K562 (cell line): ENCODE measurements around the gene PLA1A. TPM values are rescaled to one million over a fixed set of nuclear protein-coding genes. Genes with fewer than 3 reads are reported as not detected.

Experiments
- ATAC-seq: fragments of 200-7000 bp; cut with Tn5 transposase; 3 replicates; pipeline ENCODE4 v1.9.1; 2020; ENCODE audit warnings: moderate library complexity
- BruUV-seq: library from RNA; stranded (reverse); fragments of 400-500 nt; replicated peaks from 2 replicates; lab custom pipeline; 2021; lab: Mats Ljungman, UMichigan
- CTCF ChIA-PET: fragments of 300-600 bp; formaldehyde crosslinking; extraction: SDS; loops from one replicate; lab custom pipeline; 2021; ENCODE audit warnings: low intra/inter-chr PET ratio; lab: Yijun Ruan, JAX
- POLR2A ChIA-PET: fragments of 300-600, 350-650 bp; sonication (Branson Sonifier 250); formaldehyde crosslinking; extraction: SDS; loops from one replicate; lab custom pipeline; 2021; ENCODE audit warnings: antibody characterized with exemption, inconsistent platforms; lab: Yijun Ruan, JAX
- DNase-seq, 4 experiments: peaks; one replicate each; pipeline versions ENCODE4 v3.0.0 to v3.0.0-alpha.2; 2011 to 2018; ENCODE audit warnings: low spot score in 3 of 4, mixed read lengths in 3 of 4; ENCODE audit errors: extremely low read depth in 1 of 4
- FAIRE-seq: peaks from 2 replicates; lab custom pipeline; 2011; peaks lifted over from hg19 to GRCh38; lab: Jason Lieb, UNC
- H2AFZ ChIP-seq: 2 replicates; pipeline ENCODE4 v1.6.0; 2011; ENCODE audit warnings: low read depth, low read length, control low read depth, inconsistent platforms
- H3K27ac ChIP-seq: fragments of 200-600 bp; 3 replicates; pipeline ENCODE4 v1.8.0; 2011; ENCODE audit warnings: low read depth, mild to moderate bottlenecking, control low read depth, inconsistent platforms, low read length, moderate library complexity, mixed read lengths; ENCODE audit errors: extremely low read depth
- H3K27me3 ChIP-seq, 2 experiments: fragments of 300-600 bp in 1 of 2; 2 replicates in 1 of 2; 3 replicates in 1 of 2; pipeline versions ENCODE4 v1.6.0 to v1.8.0; 2011; ENCODE audit warnings: inconsistent platforms in 2 of 2, low read length in 2 of 2, mild to moderate bottlenecking in 1 of 2, mixed read lengths in 1 of 2, moderate library complexity in 1 of 2; ENCODE audit not compliant: control insufficient read depth in 2 of 2, insufficient read depth in 2 of 2
- H3K36me3 ChIP-seq: fragments of 300-600 bp; 3 replicates; pipeline ENCODE4 v1.8.0; 2011; ENCODE audit warnings: mild to moderate bottlenecking, low read length, inconsistent platforms; ENCODE audit not compliant: control insufficient read depth, insufficient read depth
- H3K4me1 ChIP-seq, 2 experiments: fragments of 200-600 bp in 1 of 2; replicated peaks in 1 of 2; 2 replicates in 1 of 2; 3 replicates in 1 of 2; pipeline versions ENCODE4 v1.5.1 to v1.8.0; 2011; ENCODE audit warnings: inconsistent platforms in 2 of 2, low read length in 2 of 2, mild to moderate bottlenecking in 1 of 2, mixed read lengths in 1 of 2, moderate library complexity in 1 of 2; ENCODE audit not compliant: control insufficient read depth in 2 of 2, insufficient read depth in 2 of 2
- H3K4me2 ChIP-seq: 2 replicates; pipeline ENCODE4 v1.6.1; 2011; ENCODE audit warnings: low read length, control low read depth, inconsistent platforms, mixed read lengths; ENCODE audit not compliant: insufficient read depth
- H3K4me3 ChIP-seq: fragments of 200-600 bp; sonication (generic), shearing (Covaris generic); 2 replicates; pipeline ENCODE4 v1.5.1; 2016; ENCODE audit warnings: control low read depth, inconsistent platforms
- H3K79me2 ChIP-seq: fragments of 200-600 bp; 3 replicates; pipeline ENCODE4 v1.8.0; 2011; ENCODE audit warnings: low read length, inconsistent platforms; ENCODE audit not compliant: control insufficient read depth, insufficient read depth
- H3K9ac ChIP-seq, 2 experiments: 2 replicates each; pipeline versions ENCODE4 v1.6.0 to v1.6.1; 2011; ENCODE audit warnings: low read depth in 2 of 2, low read length in 2 of 2, control low read depth in 1 of 2, inconsistent platforms in 1 of 2, mild to moderate bottlenecking in 1 of 2, mixed read lengths in 1 of 2; ENCODE audit not compliant: insufficient read depth in 1 of 2
- H3K9me1 ChIP-seq: one replicate; pipeline ENCODE4 v1.6.0; 2011; ENCODE audit warnings: inconsistent platforms, mild to moderate bottlenecking, low read length, moderate library complexity; ENCODE audit not compliant: control insufficient read depth, insufficient read depth
- H3K9me3 ChIP-seq: replicated peaks from 2 replicates; pipeline ENCODE4 v1.5.1; 2011; ENCODE audit warnings: low read depth, low read length, inconsistent platforms; ENCODE audit not compliant: control insufficient read depth, insufficient read depth
- H4K20me1 ChIP-seq: replicated peaks from 2 replicates; pipeline ENCODE4 v1.6.1; 2011; ENCODE audit warnings: low read length, inconsistent platforms, mixed read lengths; ENCODE audit not compliant: control insufficient read depth, insufficient read depth
- BDP1 ChIP-seq: IDR thresholded peaks from 3 replicates; pipeline ENCODE4 v1.6.1; 2011; ENCODE audit not compliant: insufficient read length, insufficient read depth
- CEBPG ChIP-seq, 3 experiments: fragments of 200-800 bp in 1 of 3; sonication (Bioruptor generic) in 1 of 3; sonication (generic) in 1 of 3; formaldehyde crosslinking in 1 of 3; IDR thresholded peaks in 2 of 3; conservative IDR thresholded peaks in 1 of 3; 2 replicates each; pipeline versions ENCODE4 v1.6.1 to v1.8.0; 2016 to 2022; ENCODE audit warnings: missing compliant biosample characterization in 2 of 3, missing genetic modification characterization in 2 of 3, mild to moderate bottlenecking in 1 of 3, missing genetic modification reagents in 1 of 3
- CGGBP1 ChIP-seq: fragments of 250-450 bp; sonication (Bioruptor Pico); IDR thresholded peaks from 2 replicates; pipeline ENCODE4 v1.9.0; 2021; ENCODE audit warnings: mild to moderate bottlenecking
- CLOCK ChIP-seq: fragments of 250-450 bp; sonication (Bioruptor Pico); IDR thresholded peaks from 2 replicates; pipeline ENCODE4 v1.4.0; 2020; ENCODE audit warnings: mild to moderate bottlenecking, moderate library complexity, borderline replicate concordance
- ELF1 ChIP-seq: fragments of 200-800 bp; sonication (Bioruptor generic); IDR thresholded peaks from 2 replicates; pipeline ENCODE4 v1.6.1; 2016; ENCODE audit warnings: missing genetic modification characterization, missing compliant biosample characterization
- NONO ChIP-seq, 2 experiments: fragments of 200-400 bp in 1 of 2; fragments of 450-650 bp in 1 of 2; formaldehyde crosslinking in 1 of 2; IDR thresholded peaks; 2 replicates each; pipeline ENCODE4 v1.6.1; 2017; ENCODE audit warnings: low read depth in 2 of 2, mild to moderate bottlenecking in 2 of 2, moderate library complexity in 2 of 2, low read length in 1 of 2
- NR1H2 ChIP-seq: sonication (generic); formaldehyde crosslinking; IDR thresholded peaks from 2 replicates; pipeline ENCODE4 v1.4.0; 2020; ENCODE audit warnings: mild to moderate bottlenecking, missing genetic modification reagents
- NR3C1 ChIP-seq: sonication (generic); formaldehyde crosslinking; IDR thresholded peaks from 2 replicates; pipeline ENCODE4 v1.8.1; 2022; ENCODE audit warnings: missing genetic modification reagents
- PHB2 ChIP-seq: fragments of 450-650 bp; IDR thresholded peaks from 2 replicates; pipeline ENCODE4 v1.6.1; 2017; ENCODE audit warnings: low read depth
- SIN3B ChIP-seq: fragments of 450-650 bp; IDR thresholded peaks from 2 replicates; pipeline ENCODE4 v1.6.1; 2017; ENCODE audit warnings: low read depth, mild to moderate bottlenecking, moderate library complexity
- TCF3 ChIP-seq: sonication (generic); formaldehyde crosslinking; IDR thresholded peaks from 2 replicates; pipeline ENCODE4 v1.4.0; 2020; ENCODE audit warnings: mild to moderate bottlenecking, missing genetic modification reagents
- ZNF280B ChIP-seq: fragments of 250-450 bp; sonication (Bioruptor Pico); IDR thresholded peaks from 2 replicates; pipeline ENCODE4 v1.5.1; 2021; ENCODE audit warnings: mild to moderate bottlenecking
- ZNF311 ChIP-seq: fragments of 250-450 bp; sonication (Bioruptor Pico); IDR thresholded peaks from 2 replicates; pipeline ENCODE4 v1.4.0; 2020; ENCODE audit warnings: mild to moderate bottlenecking, moderate library complexity
- WGBS: fragments of 100-300 bp; shearing (Covaris generic); methylation state at CpG from one replicate; pipeline ENCODE4 v1.1.6; 2016; ENCODE audit warnings: low coverage, mixed read lengths; ENCODE audit not compliant: insufficient coverage; ENCODE audit errors: missing lambda C conversion rate; 5-methylcytosine and 5-hydroxymethylcytosine counted together
- in situ Hi-C: fragments of 300-500 bp; cut with MboI; formaldehyde crosslinking; loops from 4 replicates; pipeline ENCODE4 v1.15.0; 2018; ENCODE audit warnings: inconsistent platforms, mixed read lengths
- intact Hi-C: fragments of 100-400 bp; cut with micrococcal nuclease; formaldehyde crosslinking; loops from 2 replicates; pipeline ENCODE4 v1.14.2; 2022
- polyA plus RNA-seq, 8 experiments: library from polyadenylated mRNA; depleted of rRNA in 4 of 8; stranded (reverse) in 5 of 8; unstranded in 3 of 8; fragments of >200 nt; fragmentation: Nextera tagmentation in 2 of 8; fragmentation: Illumina TruSeq in 1 of 8; extraction: Ambion mirVana in 2 of 8; extraction: Trizol in 1 of 8; gene quantifications; 2 replicates each; pipeline versions ENCODE4 v1.2.1 to v1.2.3, GENCODE V29; 2011 to 2014; ENCODE audit warnings: inconsistent platforms in 1 of 8, missing spikeins in 1 of 8
- total RNA-seq, 7 experiments: library from RNA; depleted of rRNA in 6 of 7; stranded (reverse); fragments of >200 nt in 6 of 7; fragmentation: Illumina TruSeq in 2 of 7; extraction: Trizol in 2 of 7; gene quantifications; 2 replicates each; pipeline versions ENCODE4 v1.2.1 to v1.2.3, GENCODE V29; 2011 to 2021; ENCODE audit warnings: low replicate concordance in 1 of 7

The PLA1A gene
- total and polyA plus RNA-seq, 9 of the 15 experiments (the other 6 are each of a cell fraction or from before 2014, with no cell fraction given) = not detected

GRCh38 chr3:119647843-119648575 lies 50.3 kb downstream of the PLA1A start:
- Histone ChIP-seq H3K9me3 (no peaks in the 10 kb centered on the region), H4K20me1 (no peaks in the 10 kb centered on the region), H3K27me3 (no peaks in the 10 kb centered on the region), H3K4me3 (no peak overlapping the region), H2AFZ (no peak overlapping the region), H3K9me1 (no peaks in the 10 kb centered on the region), H3K27ac (no peak overlapping the region)
- 41% methylated on average over 12 of the region's 12 CpGs for WGBS
- POLR2A ChIA-PET = interaction anchor here (1.3 kb wide), 1 partner anchor 10 kb away, joined by 3 read pairs; no protein-coding TSS in a partner anchor
- in situ Hi-C loops = no loop called here
- TF ChIP-seq NONO (IDR thresholded peaks at IDR 0.05; ENCODE audit: low read depth in 2 of 2, low read length in 1 of 2) (no peak), SIN3B (no peak), CLOCK (CRISPR knock-in tag) (no peak), NR1H2 (CRISPR knock-in tag) (no peak), TCF3 (CRISPR knock-in tag) (no peak), ZNF311 (CRISPR knock-in tag) (no peak), CGGBP1 (CRISPR knock-in tag) (no peak), PHB2 (no peak), CEBPG (CRISPR knock-in tag; IDR thresholded peaks at IDR 0.05) (no peak), CEBPG (tag; conservative IDR thresholded peaks at IDR 0.05 in 1 of 2, IDR thresholded peaks at IDR 0.05 in 1 of 2) (no peak), NR3C1 (CRISPR knock-in tag) (no peak), ZNF280B (CRISPR knock-in tag) (no peak), ELF1 (no peak), BDP1 (no peak)
- TF ChIP-seq, all 486 proteins: peak for 0
- intact Hi-C loops = no loop called here
- Histone ChIP-seq H3K36me3 (no peaks in the 10 kb centered on the region), H3K79me2 (no peaks in the 10 kb centered on the region), H3K9ac (no peak overlapping the region), H3K4me2 (no peak overlapping the region), H3K4me1 (peaks cover 0 to 3% of the 10 kb centered on the region in 2 experiments; a peak in 3 of 5 replicates)
- no TSS peak for BruUV-seq
- no peak for DNase-seq
- CTCF ChIA-PET = no interaction called here
- no peak for ATAC-seq
- FAIRE-seq = no peak
